Testis (tissue), 3 donors: ENCODE data around the gene WDFY4. TPM values are rescaled to one million over a fixed set of nuclear protein-coding genes. Genes with fewer than 3 reads are reported as not detected.
A peak's percentile ranks its signal among the peaks of the same experiment; 100 is the strongest.

ENCODE experiments used
- DNase-seq: peaks from one replicate; pipeline ENCODE4 v3.0.0-alpha.2; 2019
- H3K27ac ChIP-seq, 2 donors: fragments of 200-600 bp; sonication (generic); one replicate each; pipeline ENCODE4 v1.5.1; 2019
- H3K27me3 ChIP-seq: fragments of 200-600 bp; sonication (generic); one replicate; pipeline ENCODE4 v1.5.1; 2019
- H3K36me3 ChIP-seq: fragments of 200-600 bp; sonication (generic); one replicate; pipeline ENCODE4 v1.5.1; 2017; ENCODE audit warnings: low read depth; ENCODE audit errors: missing control alignments
- H3K4me1 ChIP-seq: fragments of 200-600 bp; sonication (generic); one replicate; pipeline ENCODE4 v1.5.1; 2019
- H3K4me3 ChIP-seq, 2 donors: fragments of 200-600 bp; sonication (generic); one replicate each; pipeline ENCODE4 v1.5.1; 2017 to 2019
- H3K9me3 ChIP-seq: fragments of 200-600 bp; sonication (generic); one replicate; pipeline ENCODE4 v1.5.1; 2017
- CTCF ChIP-seq, 3 experiments: fragments of 450-650 bp in 2 of 3; fragments of 200-600 bp in 1 of 3; sonication (generic) in 1 of 3; IDR thresholded peaks; one replicate each; pipeline ENCODE4 v1.5.1; 2016 to 2019; ENCODE audit warnings: antibody characterized with exemption in 3 of 3, mild to moderate bottlenecking in 2 of 3, moderate library complexity in 1 of 3
- POLR2A ChIP-seq: fragments of 450-650 bp; IDR thresholded peaks from one replicate; pipeline ENCODE4 v1.6.1; 2017; ENCODE audit warnings: antibody characterized with exemption, mild to moderate bottlenecking, moderate library complexity
- WGBS, 2 donors: methylation state at CpG; one replicate each; pipeline ENCODE4 v1.1.5; 2018; 5-methylcytosine and 5-hydroxymethylcytosine counted together
- intact Hi-C: fragments of 100-400 bp; cut with DNase I; formaldehyde crosslinking; loops from one replicate; pipeline ENCODE4 v1.15.1; 2023; ENCODE audit warnings: low total_unique reads
- polyA plus RNA-seq: library from polyadenylated mRNA; stranded (reverse); fragments of 350-450 nt; fragmentation: Illumina TruSeq; extraction: RNeasy Lipid Tissue Mini Kit (QIAGEN cat#74804); gene quantifications from one replicate; pipeline ENCODE4 v1.2.3, GENCODE V29; 2014; ENCODE audit warnings: low read depth, low replicate concordance; ENCODE audit not compliant: insufficient read depth
- total RNA-seq, 2 donors: library from RNA; depleted of rRNA; stranded (reverse); fragments of >200 nt; gene quantifications; one replicate each; pipeline ENCODE4 v1.2.3, GENCODE V29; 2016

The WDFY4 gene
- total and polyA plus RNA-seq, 3 donors from 2014 or later, result 10.2 to 21.5 (median 18.4) TPM

GRCh38 chr10:48884179-48885045, 199.7 kb downstream of the WDFY4 start:
- WGBS, 2 donors, result 85 to 95% methylated on average over 9 of the region's 9 CpGs
- no peak overlapping the region for H3K27ac ChIP-seq
- no peaks in the 10 kb centered on the region for H3K4me1 ChIP-seq
- no peak for TF ChIP-seq POLR2A
- no peak for TF ChIP-seq CTCF (IDR thresholded peaks at IDR 0.05)
- no peaks in the 10 kb centered on the region for H3K27me3 ChIP-seq
- no peaks in the 10 kb centered on the region for H3K9me3 ChIP-seq
- H3K36me3 ChIP-seq, result no peaks in the 10 kb centered on the region
- DNase-seq, result no peak
- intact Hi-C loops, result no loop called here
- no peak overlapping the region for H3K4me3 ChIP-seq

DNA sequence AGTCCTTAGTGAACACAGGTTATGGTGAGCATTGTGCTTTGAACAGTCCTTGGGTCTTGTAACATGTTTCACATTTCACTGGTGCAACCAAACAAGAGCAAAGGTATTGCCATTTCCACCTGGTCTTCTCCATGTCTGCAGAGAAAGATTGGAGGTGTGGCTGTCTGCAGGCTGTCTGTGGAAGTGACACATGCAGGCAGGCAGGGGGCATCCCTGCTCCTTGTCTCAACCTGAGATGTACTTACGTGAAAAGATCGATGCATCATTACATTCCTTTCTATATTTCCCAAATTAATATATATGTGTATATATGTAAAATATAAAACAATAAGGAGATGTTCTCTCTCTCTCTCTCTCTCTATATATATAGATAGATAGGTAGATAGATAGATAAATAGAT, 200.7 kb downstream of the WDFY4 start:
- intact Hi-C loops, result no loop called here
- H3K27ac ChIP-seq, result no peak overlapping the region
- peak; percentile 54 for DNase-seq
- H3K9me3 ChIP-seq, result no peaks in the 10 kb centered on the region
- H3K36me3 ChIP-seq, result no peaks in the 10 kb centered on the region
- H3K4me1 ChIP-seq, result no peaks in the 10 kb centered on the region
- WGBS, 2 donors, result 39 to 41% methylated on average over 2 of the region's 2 CpGs
- H3K27me3 ChIP-seq, result no peaks in the 10 kb centered on the region
- H3K4me3 ChIP-seq, result no peak overlapping the region
- TF ChIP-seq CTCF (IDR thresholded peaks at IDR 0.05) (peak in 2 of 3 experiments; percentile 38 to 43), POLR2A (no peak)

- no peak for TF ChIP-seq CTCF (IDR thresholded peaks at IDR 0.05)
- TF ChIP-seq POLR2A, result no peak
- H3K4me1 ChIP-seq, result no peaks in the 10 kb centered on the region
- no peak overlapping the region for H3K4me3 ChIP-seq
- H3K27me3 ChIP-seq, result no peaks in the 10 kb centered on the region
- DNase-seq, result no peak
- no peak overlapping the region for H3K27ac ChIP-seq
- WGBS, 2 donors, result 85 to 90% methylated on average over 1 of the region's 1 CpG
- H3K36me3 ChIP-seq, result no peaks in the 10 kb centered on the region
- H3K9me3 ChIP-seq, result no peaks in the 10 kb centered on the region
- intact Hi-C loops, result no loop called here
Observed at GRCh38 chr10:48887982-48888381, 203.3 kb downstream of the WDFY4 start.

- no peaks in the 10 kb centered on the region for H3K27me3 ChIP-seq
- intact Hi-C loops, result no loop called here
- DNase-seq, result no peak
- H3K4me3 ChIP-seq, result no peak overlapping the region
- no peak overlapping the region for H3K27ac ChIP-seq
- TF ChIP-seq CTCF (IDR thresholded peaks at IDR 0.05), result no peak
- TF ChIP-seq POLR2A, result no peak
- H3K9me3 ChIP-seq, result no peaks in the 10 kb centered on the region
- no peaks in the 10 kb centered on the region for H3K36me3 ChIP-seq
- 96 to 97% methylated on average over 11 of the region's 11 CpGs for WGBS, 2 donors
- H3K4me1 ChIP-seq, result no peaks in the 10 kb centered on the region
Observed at GRCh38 chr10:48890888-48891850, 206.5 kb downstream of the WDFY4 start.
